H7 (cell line): Measurements from ENCODE around the gene SAP30L. TPM values are rescaled to one million over a fixed set of nuclear protein-coding genes. Genes with fewer than 3 reads are reported as not detected.

Source experiments
- total RNA-seq: library from RNA; depleted of rRNA; stranded (reverse); fragments of >200 nt; shearing (Covaris generic); gene quantifications from 2 replicates; pipeline ENCODE4 v1.2.3, GENCODE V29; 2014; rRNA removed

SAP30L gene
- total RNA-seq, 1 experiment from 2014 or later = 14.3 TPM

Other genes with a start within 250 kb of the SAP30L start
- gene HAND1, start 32.2 kb downstream of the SAP30L start, total RNA-seq = not detected in 2 replicates